Osteocyte (in vitro differentiated cells): ENCODE data around the gene TRIM52. TPM values are rescaled to one million over a fixed set of nuclear protein-coding genes. Genes with fewer than 3 reads are reported as not detected.

ENCODE experiments used
- DNase-seq: peaks from one replicate; pipeline ENCODE4 v3.0.0; 2021; ENCODE audit warnings: mixed read lengths; ENCODE audit not compliant: unreplicated experiment; ENCODE audit errors: extremely low spot score
- H3K27ac Mint-ChIP-seq: one replicate; pipeline ENCODE4 v1.8.0; 2021; ENCODE audit warnings: mild to moderate bottlenecking, mixed read lengths; ENCODE audit not compliant: unreplicated experiment
- H3K27me3 Mint-ChIP-seq: one replicate; pipeline ENCODE4 v1.8.0; 2021; ENCODE audit warnings: mixed read lengths; ENCODE audit not compliant: unreplicated experiment
- H3K36me3 Mint-ChIP-seq: one replicate; pipeline ENCODE4 v1.8.0; 2021; ENCODE audit warnings: mixed read lengths; ENCODE audit not compliant: unreplicated experiment
- H3K4me1 Mint-ChIP-seq: one replicate; pipeline ENCODE4 v1.8.0; 2021; ENCODE audit warnings: mixed read lengths; ENCODE audit not compliant: unreplicated experiment
- H3K4me3 Mint-ChIP-seq: one replicate; pipeline ENCODE4 v1.8.0; 2021; ENCODE audit warnings: mild to moderate bottlenecking, moderate library complexity, mixed read lengths; ENCODE audit not compliant: unreplicated experiment
- H3K9me3 Mint-ChIP-seq: one replicate; pipeline ENCODE4 v1.8.0; 2021; ENCODE audit warnings: mixed read lengths; ENCODE audit not compliant: unreplicated experiment
- CTCF ChIP-seq: fragments of 200-600 bp; sonication (generic); IDR thresholded peaks from 2 replicates; pipeline ENCODE4 v1.5.0; 2021; ENCODE audit warnings: antibody characterized with exemption, mild to moderate bottlenecking, moderate library complexity
- total RNA-seq: library from RNA; stranded (reverse); gene quantifications from 2 replicates; pipeline ENCODE4 v1.2.1, GENCODE V29; 2021

TRIM52 gene
- total RNA-seq, 1 donor from 2014 or later = 12.8 TPM

DNA sequence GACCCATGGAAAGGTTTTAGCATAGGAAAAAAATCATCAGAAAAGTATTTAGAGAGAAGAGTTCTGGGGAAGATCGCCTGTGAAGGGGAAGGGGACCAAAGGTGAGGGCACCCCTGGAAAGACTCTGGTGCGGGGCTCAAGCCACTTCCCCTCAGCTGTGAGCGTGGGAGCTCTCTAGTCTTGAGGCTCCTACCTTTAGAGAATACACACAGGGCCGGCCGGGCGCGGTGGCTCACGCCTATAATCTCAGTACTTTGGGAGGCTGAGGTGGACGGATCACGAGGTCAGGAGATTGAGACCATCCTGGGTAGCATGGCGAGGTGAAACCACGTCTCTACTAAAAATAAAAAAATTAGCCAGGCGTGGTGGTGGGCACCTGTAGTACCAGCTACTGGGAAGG lies 30.9 kb downstream of the TRIM52 start:
- H3K4me1 Mint-ChIP-seq = peaks cover 11% of the 10 kb centered on the region
- peaks cover 15% of the 10 kb centered on the region for H3K36me3 Mint-ChIP-seq
- no peaks in the 10 kb centered on the region for H3K9me3 Mint-ChIP-seq
- no peak for DNase-seq
- H3K27ac Mint-ChIP-seq = no peak overlapping the region
- H3K27me3 Mint-ChIP-seq = no peaks in the 10 kb centered on the region
- no peak overlapping the region for H3K4me3 Mint-ChIP-seq
- TF ChIP-seq CTCF = no peak

GRCh38 chr5:181224390-181225229 lies 36.3 kb downstream of the TRIM52 start:
- H3K27me3 Mint-ChIP-seq = no peaks in the 10 kb centered on the region
- no peak for TF ChIP-seq CTCF
- H3K4me1 Mint-ChIP-seq = peaks cover 24% of the 10 kb centered on the region
- DNase-seq = no peak
- no peaks in the 10 kb centered on the region for H3K9me3 Mint-ChIP-seq
- no peaks in the 10 kb centered on the region for H3K36me3 Mint-ChIP-seq
- H3K27ac Mint-ChIP-seq = peak overlapping the region; percentile 97
- peak overlapping the region; percentile 94 for H3K4me3 Mint-ChIP-seq

DNA sequence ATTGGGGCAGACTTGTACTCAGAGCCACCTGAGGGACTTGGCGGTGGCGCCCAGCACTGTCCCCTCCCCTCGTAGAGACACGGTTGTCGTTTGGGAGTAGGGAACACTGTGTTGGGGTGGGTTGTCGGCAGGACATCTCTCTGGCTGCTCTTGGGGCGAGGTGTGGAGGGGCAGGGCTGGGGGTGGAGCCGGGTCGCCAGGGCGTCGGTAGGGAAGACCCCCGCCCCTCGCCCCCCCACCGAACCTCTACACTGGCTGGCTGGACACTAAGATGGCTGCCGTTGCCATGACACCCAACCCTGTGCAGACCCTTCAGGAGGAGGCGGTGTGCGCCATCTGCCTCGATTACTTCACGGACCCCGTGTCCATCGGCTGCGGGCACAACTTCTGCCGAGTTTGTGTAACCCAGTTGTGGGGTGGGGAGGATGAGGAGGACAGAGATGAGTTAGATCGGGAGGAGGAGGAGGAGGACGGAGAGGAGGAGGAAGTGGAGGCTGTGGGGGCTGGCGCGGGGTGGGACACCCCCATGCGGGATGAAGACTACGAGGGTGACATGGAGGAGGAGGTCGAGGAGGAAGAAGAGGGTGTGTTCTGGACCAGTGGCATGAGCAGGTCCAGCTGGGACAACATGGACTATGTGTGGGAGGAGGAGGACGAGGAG lies 37.1 kb downstream of the TRIM52 start:
- Mint-ChIP-seq H3K9me3 (no peaks in the 10 kb centered on the region), H3K4me1 (peaks cover 24% of the 10 kb centered on the region), H3K36me3 (no peaks in the 10 kb centered on the region), H3K27me3 (no peaks in the 10 kb centered on the region), H3K4me3 (peak overlapping the region; percentile 94), H3K27ac (peak overlapping the region; percentile 97)
- DNase-seq = peak; percentile 86
- no peak for TF ChIP-seq CTCF

DNA sequence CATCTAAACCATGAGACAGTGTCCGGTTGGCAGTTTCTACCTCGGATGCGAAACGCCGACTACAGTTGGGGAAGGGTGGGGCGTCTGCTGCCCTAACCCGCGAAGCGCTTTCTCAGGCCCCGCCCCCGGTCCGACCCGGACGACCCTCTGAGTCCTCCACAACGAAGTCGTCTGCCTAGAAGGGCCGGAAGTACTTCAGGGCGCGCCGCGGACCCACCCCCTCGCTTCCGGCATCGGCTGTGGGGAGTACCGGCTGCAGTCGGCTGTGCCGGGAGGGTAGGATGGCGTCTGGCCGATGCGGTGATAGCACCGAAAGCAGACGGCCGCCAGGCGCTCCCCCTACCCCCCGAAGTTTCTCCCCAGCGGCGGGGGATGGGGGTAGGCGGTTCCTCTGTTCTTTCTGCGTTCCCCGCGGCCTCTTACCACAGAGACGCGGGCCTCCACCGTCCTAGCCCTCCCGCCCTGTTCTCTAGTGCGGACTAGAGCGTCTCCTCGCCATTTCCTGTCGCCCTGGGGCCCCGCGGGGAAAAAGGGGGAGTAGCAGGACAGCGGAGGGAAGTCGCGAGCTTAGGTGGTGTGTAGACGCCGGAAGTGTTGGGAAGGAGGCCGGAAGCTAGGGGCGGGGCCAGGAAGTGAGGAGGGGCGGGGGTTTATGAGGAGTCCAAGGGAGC lies 37.8 kb downstream of the TRIM52 start, which contains the start of gene TRIM41:
Gene TRIM41, plus strand, starts transcription at position 224 of the 671 bp plus-strand sequence. CDS start 719 bp downstream, outside the sequence.
- DNase-seq = peak; percentile 99
- Mint-ChIP-seq H3K4me3 (peak within 1 kb of the TSS; percentile 94), H3K4me1 (peaks cover 27% of the 10 kb centered on the region), H3K9me3 (no peaks in the 10 kb centered on the region), H3K27me3 (no peaks in the 10 kb centered on the region), H3K36me3 (no peaks in the 10 kb centered on the region), H3K27ac (peak within 1 kb of the TSS; percentile 97)
- no peak for TF ChIP-seq CTCF
